Panc1 (cell line): ENCODE results near the gene KNSTRN. TPM values are rescaled to one million over a fixed set of nuclear protein-coding genes. Genes with fewer than 3 reads are reported as not detected.

Source experiments
- ATAC-seq: fragments of 200-7000 bp; cut with Tn5 transposase; 2 replicates; pipeline ENCODE4 v1.9.1; 2020; ENCODE audit warnings: mild to moderate bottlenecking, moderate library complexity
- BruUV-seq: library from RNA; stranded (reverse); fragments of 400-500 nt; replicated peaks from 2 replicates; lab custom pipeline; 2021; lab: Mats Ljungman, UMichigan
- CTCF ChIA-PET: fragments of 300-600 bp; sonication (Branson Sonifier 250); formaldehyde crosslinking; loops from one replicate; lab custom pipeline; 2022; ENCODE audit warnings: antibody characterized with exemption; lab: Charles Lee
- POLR2A ChIA-PET: fragments of 300-600 bp; sonication (Branson Sonifier 250); formaldehyde crosslinking; loops from one replicate; lab custom pipeline; 2022; ENCODE audit warnings: antibody characterized with exemption; lab: Charles Lee
- DNase-seq: peaks from one replicate; pipeline ENCODE4 v3.0.0-alpha.2; 2010; ENCODE audit warnings: low read depth, low spot score
- H3K27ac ChIP-seq: 2 replicates; pipeline ENCODE4 v1.5.1; 2011; ENCODE audit warnings: mild to moderate bottlenecking, low read length, inconsistent platforms
- H3K27me3 ChIP-seq: fragments of 200-500 bp; sonication (Bioruptor generic); 2 replicates; pipeline ENCODE4 v1.6.0; 2014; ENCODE audit warnings: low read length, inconsistent platforms; ENCODE audit not compliant: control insufficient read depth, insufficient read depth
- H3K36me3 ChIP-seq: fragments of 200-500 bp; sonication (Bioruptor generic); 2 replicates; pipeline ENCODE4 v1.5.1; 2014; ENCODE audit warnings: inconsistent platforms, mild to moderate bottlenecking, low read length, moderate library complexity; ENCODE audit not compliant: control insufficient read depth, insufficient read depth
- H3K4me1 ChIP-seq: 2 replicates; pipeline ENCODE4 v1.5.1; 2011; ENCODE audit warnings: inconsistent platforms, mild to moderate bottlenecking, low read length, moderate library complexity; ENCODE audit not compliant: control insufficient read depth, insufficient read depth
- H3K4me3 ChIP-seq, 2 experiments: 2 replicates each; pipeline ENCODE4 v1.5.1; 2011 to 2012; ENCODE audit warnings: low read depth in 2 of 2, low read length in 2 of 2, mild to moderate bottlenecking in 2 of 2, inconsistent platforms in 1 of 2, moderate library complexity in 1 of 2
- H3K9me3 ChIP-seq: fragments of 200-500 bp; sonication (Bioruptor generic); 2 replicates; pipeline ENCODE4 v1.5.1; 2014; ENCODE audit warnings: low read depth, mild to moderate bottlenecking, inconsistent platforms, low read length, moderate library complexity; ENCODE audit not compliant: control insufficient read depth, insufficient read depth
- POLR2AphosphoS5 ChIP-seq: IDR thresholded peaks from 2 replicates; pipeline ENCODE4 v1.6.1; 2012; ENCODE audit warnings: mild to moderate bottlenecking, low read depth, low read length, moderate library complexity
- REST ChIP-seq, 2 experiments: IDR thresholded peaks; 2 replicates each; pipeline ENCODE4 v1.6.1; 2011 to 2012; ENCODE audit warnings: low read depth in 2 of 2, control low read depth in 1 of 2, low read length in 1 of 2, mild to moderate bottlenecking in 1 of 2, moderate library complexity in 1 of 2; ENCODE audit not compliant: insufficient read depth in 1 of 2
- SIN3A ChIP-seq: IDR thresholded peaks from 2 replicates; pipeline ENCODE4 v1.6.1; 2012; ENCODE audit warnings: low read depth, mild to moderate bottlenecking, low read length, moderate library complexity, borderline replicate concordance; ENCODE audit not compliant: insufficient read depth
- TCF7L2 ChIP-seq: IDR thresholded peaks from 2 replicates; pipeline ENCODE4 v1.6.1; 2011; ENCODE audit warnings: mild to moderate bottlenecking, low read depth, low read length, inconsistent platforms
- in situ Hi-C: cut with HindIII; loops from 2 replicates; pipeline ENCODE4 v1.10.0; 2016; ENCODE audit warnings: low sequenced_read_pairs, low pct_unique_long_range_greater_than_20kb
- intact Hi-C: fragments of 100-400 bp; cut with micrococcal nuclease; formaldehyde crosslinking; loops from one replicate; pipeline ENCODE4 v1.10.0; 2022; ENCODE audit not compliant: unreplicated experiment
- total RNA-seq: library from RNA; stranded (reverse); gene quantifications from one replicate; pipeline ENCODE4 v1.2.1, GENCODE V29; 2021; ENCODE audit not compliant: unreplicated experiment
- TF ChIP-seq, protein P1 (sequence below): fragments of 450-650 bp; IDR thresholded peaks from 2 replicates; pipeline ENCODE4 v1.5.1; 2017; ENCODE audit warnings: mild to moderate bottlenecking

KNSTRN gene
- total RNA-seq, 1 experiment from 2014 or later = 74.6 TPM

- peak overlapping the region in 1 of 2 experiments; percentile 60; a peak in 2 of 4 replicates for H3K4me3 ChIP-seq
- ChIA-PET POLR2A (interaction anchor here (0.6 kb wide), 1 partner anchor 11 kb away, joined by 11 read pairs; no protein-coding TSS in a partner anchor), CTCF (no interaction called here)
- no peaks in the 10 kb centered on the region; the same call in 1 of the 2 replicates for H3K36me3 ChIP-seq
- no peaks in the 10 kb centered on the region for H3K27me3 ChIP-seq
- H3K27ac ChIP-seq = peak overlapping the region; percentile 91
- TF ChIP-seq POLR2AphosphoS5 (no peak), REST (IDR thresholded peaks at IDR 0.05; ENCODE audit: insufficient read depth in 1 of 2, low read depth in 2 of 2, low read length in 1 of 2) (no peak), SIN3A (no peak), TCF7L2 (no peak)
- TF ChIP-seq, protein P1, sequence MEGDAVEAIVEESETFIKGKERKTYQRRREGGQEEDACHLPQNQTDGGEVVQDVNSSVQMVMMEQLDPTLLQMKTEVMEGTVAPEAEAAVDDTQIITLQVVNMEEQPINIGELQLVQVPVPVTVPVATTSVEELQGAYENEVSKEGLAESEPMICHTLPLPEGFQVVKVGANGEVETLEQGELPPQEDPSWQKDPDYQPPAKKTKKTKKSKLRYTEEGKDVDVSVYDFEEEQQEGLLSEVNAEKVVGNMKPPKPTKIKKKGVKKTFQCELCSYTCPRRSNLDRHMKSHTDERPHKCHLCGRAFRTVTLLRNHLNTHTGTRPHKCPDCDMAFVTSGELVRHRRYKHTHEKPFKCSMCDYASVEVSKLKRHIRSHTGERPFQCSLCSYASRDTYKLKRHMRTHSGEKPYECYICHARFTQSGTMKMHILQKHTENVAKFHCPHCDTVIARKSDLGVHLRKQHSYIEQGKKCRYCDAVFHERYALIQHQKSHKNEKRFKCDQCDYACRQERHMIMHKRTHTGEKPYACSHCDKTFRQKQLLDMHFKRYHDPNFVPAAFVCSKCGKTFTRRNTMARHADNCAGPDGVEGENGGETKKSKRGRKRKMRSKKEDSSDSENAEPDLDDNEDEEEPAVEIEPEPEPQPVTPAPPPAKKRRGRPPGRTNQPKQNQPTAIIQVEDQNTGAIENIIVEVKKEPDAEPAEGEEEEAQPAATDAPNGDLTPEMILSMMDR = no peak
- H3K4me1 ChIP-seq = peaks cover 44% of the 10 kb centered on the region
- intact Hi-C loops = no loop called here
- BruUV-seq = no TSS peak
- no peaks in the 10 kb centered on the region for H3K9me3 ChIP-seq
- ATAC-seq (no peak; the same call in 1 of the 2 replicates), DNase-seq (no peak)
- in situ Hi-C loops = no loop called here
Measured at GRCh38 chr15:40437752-40438687, 55.5 kb downstream of the KNSTRN start.

DNA sequence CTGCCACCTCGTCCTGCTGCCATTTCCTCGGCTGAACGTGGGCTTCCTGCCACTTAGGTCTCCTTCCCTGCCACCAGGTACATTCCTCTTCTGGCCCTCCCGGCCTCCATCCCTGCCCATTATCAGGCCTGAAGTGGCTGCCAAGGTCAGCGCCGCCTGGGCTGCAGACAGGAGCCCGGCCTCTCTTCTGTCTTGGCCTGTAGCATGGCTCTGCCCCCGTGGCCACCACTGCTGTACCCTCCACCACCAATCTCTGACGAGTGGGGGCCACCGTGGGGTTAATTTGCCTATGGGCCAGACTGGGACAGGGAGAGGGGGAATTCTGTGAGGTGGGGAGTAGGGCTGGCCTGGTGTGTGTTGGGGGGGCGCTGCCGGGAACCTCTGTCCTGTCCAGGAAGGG lies 56.2 kb downstream of the KNSTRN start:
- in situ Hi-C loops (no loop called here), intact Hi-C loops (no loop called here)
- peak overlapping the region in 1 of 2 experiments; percentile 80; a peak in 2 of 4 replicates for H3K4me3 ChIP-seq
- H3K27me3 ChIP-seq = no peaks in the 10 kb centered on the region
- peaks cover 47% of the 10 kb centered on the region for H3K4me1 ChIP-seq
- TSS peak; percentile 57 for BruUV-seq
- H3K36me3 ChIP-seq = no peaks in the 10 kb centered on the region; the same call in 1 of the 2 replicates
- no peak for DNase-seq
- ChIA-PET CTCF (no interaction called here), POLR2A (interaction anchor here (0.6 kb wide), 1 partner anchor 11 kb away, joined by 11 read pairs; no protein-coding TSS in a partner anchor)
- no peaks in the 10 kb centered on the region for H3K9me3 ChIP-seq
- TF ChIP-seq POLR2AphosphoS5 (no peak), REST (IDR thresholded peaks at IDR 0.05; ENCODE audit: insufficient read depth in 1 of 2, low read depth in 2 of 2, low read length in 1 of 2) (no peak)
- TF ChIP-seq, protein P1 = no peak
- no peak for ATAC-seq
- H3K27ac ChIP-seq = peak overlapping the region; percentile 91
